BJ (cell line): ENCODE data around the gene CPD. TPM values are rescaled to one million over a fixed set of nuclear protein-coding genes. Genes with fewer than 3 reads are reported as not detected.

Experiments
- CTCF ChIA-PET: fragments of 350-600 bp; formaldehyde crosslinking; extraction: SDS; loops from one replicate; lab custom pipeline; 2021; ENCODE audit warnings: antibody characterized with exemption, inconsistent platforms; lab: Yijun Ruan, JAX
- POLR2A ChIA-PET: fragments of 300-600 bp; sonication (Branson Sonifier 250); formaldehyde crosslinking; extraction: SDS; loops from one replicate; lab custom pipeline; 2021; ENCODE audit warnings: antibody characterized with exemption; lab: Charles Lee
- DNase-seq: peaks from one replicate; pipeline ENCODE4 v3.0.0-alpha.2; 2011; ENCODE audit warnings: low read depth
- H3K27me3 ChIP-seq: 2 replicates; pipeline ENCODE4 v1.6.0; 2011; ENCODE audit warnings: low read length; ENCODE audit not compliant: control insufficient read depth, insufficient read depth
- H3K36me3 ChIP-seq: 2 replicates; pipeline ENCODE4 v1.5.1; 2011; ENCODE audit warnings: low read length; ENCODE audit not compliant: control insufficient read depth, insufficient read depth
- H3K4me3 ChIP-seq: 2 replicates; pipeline ENCODE4 v1.5.1; 2011; ENCODE audit warnings: low read depth, mild to moderate bottlenecking, control low read depth, low read length
- CTCF ChIP-seq: IDR thresholded peaks from 2 replicates; pipeline ENCODE4 v1.5.1; 2011; ENCODE audit warnings: low read depth, mild to moderate bottlenecking, control low read depth, inconsistent platforms, low read length, moderate library complexity; ENCODE audit not compliant: insufficient read depth
- polyA minus RNA-seq: library from RNA; depleted of rRNA, polyadenylated mRNA; stranded (reverse); fragments of >200 nt; gene quantifications from 2 replicates; pipeline ENCODE4 v1.2.3, GENCODE V29; 2011; rRNA and poly(A)+ RNA removed
- polyA plus RNA-seq: library from polyadenylated mRNA; depleted of rRNA; stranded (reverse); fragments of >200 nt; gene quantifications from 2 replicates; pipeline ENCODE4 v1.2.3, GENCODE V29; 2011; rRNA removed

CPD gene
- 65.4 and 78.5 TPM in 2 replicates for polyA plus RNA-seq
- polyA minus RNA-seq: 57.2 and 59.8 TPM in 2 replicates

- no peak for TF ChIP-seq CTCF
- Histone ChIP-seq H3K27me3 (no peaks in the 10 kb centered on the region), H3K36me3 (no peaks in the 10 kb centered on the region), H3K4me3 (peak within 1 kb of the TSS; percentile 78)
- CTCF ChIA-PET: no interaction called here
- peak; percentile 53 for DNase-seq
- POLR2A ChIA-PET: interaction anchor here (0.7 kb wide), 1 partner anchor 13 kb away, joined by 3 read pairs; no protein-coding TSS in a partner anchor
Measured at GRCh38 chr17:30378825-30379302, at the start of gene CPD. CPD (plus strand) TSS chr17:30378927; CDS start chr17:30378981, 54 bp downstream.

GRCh38 chr17:30332057-30332542, 46.6 kb upstream of the CPD start:
- H3K4me3 ChIP-seq: no peak overlapping the region
- peak; percentile 73 for DNase-seq
- H3K36me3 ChIP-seq: no peaks in the 10 kb centered on the region
- no peaks in the 10 kb centered on the region for H3K27me3 ChIP-seq
- TF ChIP-seq CTCF: no peak
- POLR2A ChIA-PET: interaction anchor here (0.7 kb wide), 2 partner anchors 65 to 638 kb away, joined by 3 read pairs; no protein-coding TSS in a partner anchor
- CTCF ChIA-PET: no interaction called here

GRCh38 chr17:30333503-30334360, 45.0 kb upstream of the CPD start, which contains the start of gene TMIGD1:
TMIGD1 (minus strand) TSS chr17:30334057; CDS start chr17:30332133, 1,924 bp downstream.
- Histone ChIP-seq H3K4me3 (no peak within 1 kb of the TSS), H3K27me3 (no peaks in the 10 kb centered on the region), H3K36me3 (no peaks in the 10 kb centered on the region)
- CTCF ChIA-PET: interaction anchor here (0.6 to 1.4 kb wide), 4 partner anchors 12 to 308 kb away, joined by 3 read pairs; no protein-coding TSS in a partner anchor
- no peak for DNase-seq
- POLR2A ChIA-PET: no interaction called here
- no peak for TF ChIP-seq CTCF

- ChIA-PET CTCF (interaction anchor here (0.9 to 2.6 kb wide), 6 partner anchors 11 to 230 kb away, joined by 3 to 11 read pairs (median 3); no protein-coding TSS in a partner anchor), POLR2A (interaction anchor here (0.7 kb wide), 1 partner anchor 22 kb away, joined by 21 read pairs; no protein-coding TSS in a partner anchor)
- DNase-seq: no peak
- no peaks in the 10 kb centered on the region for H3K36me3 ChIP-seq
- no peaks in the 10 kb centered on the region for H3K27me3 ChIP-seq
- TF ChIP-seq CTCF: no peak
- H3K4me3 ChIP-seq: no peak overlapping the region
Measured at GRCh38 chr17:30334421-30334820, 44.3 kb upstream of the CPD start.
